ENCODE measurements around the gene SERINC5. TPM values are rescaled to one million over a fixed set of nuclear protein-coding genes. Genes with fewer than 3 reads are reported as not detected.
"Not testable (repeated sequence)": the region's sequence is repeated elsewhere in the genome, so short reads cannot be mapped to it uniquely, and the experiment has no call there.

The SERINC5 gene
- polyA plus RNA-seq, 1 of the 3 experiments (the other 2 are of a cell fraction), result 4.5 TPM

DNA sequence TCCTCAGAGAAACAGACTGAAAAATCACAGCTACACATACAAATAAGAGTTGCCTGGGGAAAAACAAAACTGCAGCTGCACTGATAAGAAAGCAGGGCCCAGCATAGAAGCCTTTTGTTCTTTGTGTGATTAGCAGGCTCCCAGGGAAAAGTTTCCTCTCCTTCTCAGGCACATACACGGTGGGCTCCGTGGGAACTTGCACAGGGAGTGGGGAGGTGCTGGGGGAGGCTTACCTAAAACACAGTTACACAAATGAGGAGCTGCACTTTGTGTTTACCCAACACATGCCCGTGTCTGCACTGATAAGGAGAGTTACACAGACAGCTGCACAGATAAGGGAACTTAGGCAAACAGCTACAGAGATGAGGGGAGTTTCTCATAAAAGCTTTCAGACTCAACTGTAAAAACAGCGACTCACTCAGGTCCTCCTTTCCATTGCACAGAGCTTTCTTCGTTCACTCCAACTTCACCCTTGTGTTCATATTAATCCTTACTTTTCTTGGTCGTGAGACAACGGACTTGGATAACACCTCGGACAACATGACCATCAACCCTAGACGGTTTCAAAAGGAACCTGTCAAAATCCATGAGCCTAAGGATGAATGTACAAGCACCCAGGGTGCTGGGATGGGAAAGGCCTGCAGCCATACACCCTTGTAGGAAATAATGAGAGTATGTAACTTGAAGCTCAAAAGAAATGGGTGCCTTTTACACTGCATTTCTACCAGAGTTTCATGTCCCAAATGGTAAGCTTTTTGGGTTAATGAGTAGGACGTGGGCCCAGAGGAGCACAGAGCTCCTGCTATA is 50.8 kb downstream of the SERINC5 start:
- peak; percentile 58 for DNase-seq
- Histone ChIP-seq H3K4me1 (ENCODE audit: control insufficient read depth in 1 of 2, insufficient read depth in 2 of 2, low read depth in 1 of 2, low read length in 1 of 2) (peaks cover 0 to 25% of the 10 kb centered on the region in 2 experiments; a peak in 2 of 4 replicates), H3K79me2 (ENCODE audit: insufficient read depth) (no peaks in the 10 kb centered on the region), H2AFZ (ENCODE audit: low read depth) (no peak overlapping the region), H3K27ac (ENCODE audit: low read depth in 2 of 2, low read length in 1 of 2) (peak overlapping the region in 1 of 2 experiments; percentile 99; a peak in 2 of 4 replicates), H3K27me3 (ENCODE audit: insufficient read depth) (no peaks in the 10 kb centered on the region), H4K20me1 (ENCODE audit: insufficient read depth) (no peaks in the 10 kb centered on the region), H3K9me3 (no peaks in the 10 kb centered on the region), H3K4me3 (ENCODE audit: low read depth in 2 of 2, low read length in 1 of 2) (no peak overlapping the region), H3K4me2 (no peak overlapping the region), H3K9me2 (no peaks in the 10 kb centered on the region), H3K36me3 (replicated peaks in 1 of 2; ENCODE audit: control insufficient read depth in 1 of 2, insufficient read depth in 2 of 2, low read length in 1 of 2) (no peaks in the 10 kb centered on the region), H3F3A (replicated peaks; ENCODE audit: insufficient read depth) (no peaks in the 10 kb centered on the region), H3K9ac (no peak overlapping the region)
- TF ChIP-seq SIN3A (IDR thresholded peaks at IDR 0.05; ENCODE audit: borderline replicate concordance, low read depth, low read length), result no peak
- TF ChIP-seq TAF1 (IDR thresholded peaks at IDR 0.05; ENCODE audit: borderline replicate concordance, low read depth, low read length), result no peak
- TF ChIP-seq RCOR1 (IDR thresholded peaks at IDR 0.05; ENCODE audit: low read length), result peak; percentile 64
- no peak for TF ChIP-seq MEF2A (IDR thresholded peaks at IDR 0.05; ENCODE audit: borderline replicate concordance, low read depth)
- peak; percentile 95 for TF ChIP-seq FOXJ3 (CRISPR knock-in tag; IDR thresholded peaks at IDR 0.05)
- TF ChIP-seq RXRA (IDR thresholded peaks at IDR 0.05; ENCODE audit: borderline replicate concordance, low read depth), result no peak
- TF ChIP-seq, protein P1, sequence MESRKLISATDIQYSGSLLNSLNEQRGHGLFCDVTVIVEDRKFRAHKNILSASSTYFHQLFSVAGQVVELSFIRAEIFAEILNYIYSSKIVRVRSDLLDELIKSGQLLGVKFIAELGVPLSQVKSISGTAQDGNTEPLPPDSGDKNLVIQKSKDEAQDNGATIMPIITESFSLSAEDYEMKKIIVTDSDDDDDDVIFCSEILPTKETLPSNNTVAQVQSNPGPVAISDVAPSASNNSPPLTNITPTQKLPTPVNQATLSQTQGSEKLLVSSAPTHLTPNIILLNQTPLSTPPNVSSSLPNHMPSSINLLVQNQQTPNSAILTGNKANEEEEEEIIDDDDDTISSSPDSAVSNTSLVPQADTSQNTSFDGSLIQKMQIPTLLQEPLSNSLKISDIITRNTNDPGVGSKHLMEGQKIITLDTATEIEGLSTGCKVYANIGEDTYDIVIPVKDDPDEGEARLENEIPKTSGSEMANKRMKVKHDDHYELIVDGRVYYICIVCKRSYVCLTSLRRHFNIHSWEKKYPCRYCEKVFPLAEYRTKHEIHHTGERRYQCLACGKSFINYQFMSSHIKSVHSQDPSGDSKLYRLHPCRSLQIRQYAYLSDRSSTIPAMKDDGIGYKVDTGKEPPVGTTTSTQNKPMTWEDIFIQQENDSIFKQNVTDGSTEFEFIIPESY (IDR thresholded peaks at IDR 0.05; ENCODE audit: borderline replicate concordance, low read depth), result no peak
- TF ChIP-seq, protein P2, sequence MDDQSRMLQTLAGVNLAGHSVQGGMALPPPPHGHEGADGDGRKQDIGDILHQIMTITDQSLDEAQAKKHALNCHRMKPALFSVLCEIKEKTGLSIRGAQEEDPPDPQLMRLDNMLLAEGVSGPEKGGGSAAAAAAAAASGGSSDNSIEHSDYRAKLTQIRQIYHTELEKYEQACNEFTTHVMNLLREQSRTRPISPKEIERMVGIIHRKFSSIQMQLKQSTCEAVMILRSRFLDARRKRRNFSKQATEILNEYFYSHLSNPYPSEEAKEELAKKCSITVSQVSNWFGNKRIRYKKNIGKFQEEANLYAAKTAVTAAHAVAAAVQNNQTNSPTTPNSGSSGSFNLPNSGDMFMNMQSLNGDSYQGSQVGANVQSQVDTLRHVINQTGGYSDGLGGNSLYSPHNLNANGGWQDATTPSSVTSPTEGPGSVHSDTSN (IDR thresholded peaks at IDR 0.05), result no peak
- no peak for TF ChIP-seq NRF1 (IDR thresholded peaks at IDR 0.05; ENCODE audit: low read depth, low read length)
- peak; percentile 27; the same call in 1 of the 2 replicates for TF ChIP-seq SMC3 (IDR thresholded peaks at IDR 0.05; ENCODE audit: low read depth, low read length)
- peak; percentile 22 for TF ChIP-seq CHD2 (IDR thresholded peaks at IDR 0.05; ENCODE audit: low read length, partially characterized antibody)
- peak; percentile 60 for TF ChIP-seq RAD21 (IDR thresholded peaks at IDR 0.05; ENCODE audit: low read length)
- TF ChIP-seq, protein P3, sequence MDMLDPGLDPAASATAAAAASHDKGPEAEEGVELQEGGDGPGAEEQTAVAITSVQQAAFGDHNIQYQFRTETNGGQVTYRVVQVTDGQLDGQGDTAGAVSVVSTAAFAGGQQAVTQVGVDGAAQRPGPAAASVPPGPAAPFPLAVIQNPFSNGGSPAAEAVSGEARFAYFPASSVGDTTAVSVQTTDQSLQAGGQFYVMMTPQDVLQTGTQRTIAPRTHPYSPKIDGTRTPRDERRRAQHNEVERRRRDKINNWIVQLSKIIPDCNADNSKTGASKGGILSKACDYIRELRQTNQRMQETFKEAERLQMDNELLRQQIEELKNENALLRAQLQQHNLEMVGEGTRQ (IDR thresholded peaks at IDR 0.05; ENCODE audit: borderline replicate concordance, low read depth, low read length), result no peak
- TF ChIP-seq, protein P4, sequence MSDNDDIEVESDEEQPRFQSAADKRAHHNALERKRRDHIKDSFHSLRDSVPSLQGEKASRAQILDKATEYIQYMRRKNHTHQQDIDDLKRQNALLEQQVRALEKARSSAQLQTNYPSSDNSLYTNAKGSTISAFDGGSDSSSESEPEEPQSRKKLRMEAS (IDR thresholded peaks at IDR 0.05; ENCODE audit: low read depth), result no peak
- TF ChIP-seq GATA2 (CRISPR knock-in tag; IDR thresholded peaks at IDR 0.05), result peak; percentile 97
- TF ChIP-seq, protein P5, sequence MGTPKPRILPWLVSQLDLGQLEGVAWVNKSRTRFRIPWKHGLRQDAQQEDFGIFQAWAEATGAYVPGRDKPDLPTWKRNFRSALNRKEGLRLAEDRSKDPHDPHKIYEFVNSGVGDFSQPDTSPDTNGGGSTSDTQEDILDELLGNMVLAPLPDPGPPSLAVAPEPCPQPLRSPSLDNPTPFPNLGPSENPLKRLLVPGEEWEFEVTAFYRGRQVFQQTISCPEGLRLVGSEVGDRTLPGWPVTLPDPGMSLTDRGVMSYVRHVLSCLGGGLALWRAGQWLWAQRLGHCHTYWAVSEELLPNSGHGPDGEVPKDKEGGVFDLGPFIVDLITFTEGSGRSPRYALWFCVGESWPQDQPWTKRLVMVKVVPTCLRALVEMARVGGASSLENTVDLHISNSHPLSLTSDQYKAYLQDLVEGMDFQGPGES (IDR thresholded peaks at IDR 0.05; ENCODE audit: low read depth, low read length), result no peak
- TF ChIP-seq EP300 (IDR thresholded peaks at IDR 0.05; ENCODE audit: borderline replicate concordance in 1 of 2, low read depth in 1 of 2, low read length in 1 of 2), result peak in 1 of 2 experiments; percentile 75; a peak in 2 of 4 replicates
- no peak; the same call in 1 of the 2 replicates for TF ChIP-seq RFX5 (IDR thresholded peaks at IDR 0.05; ENCODE audit: low read length)
- ChIA-PET CTCF (interaction anchor here (0.5 to 3.0 kb wide), 18 partner anchors 12 to 121 kb away, joined by 3 to 20 read pairs (median 4); partner anchors contain the start of gene SERINC5), POLR2A (interaction anchor here (0.8 to 2.1 kb wide), 12 partner anchors 9 to 113 kb away, joined by 3 to 12 read pairs (median 4); partner anchors contain the start of gene SERINC5)
- 61% methylated on average over 10 of the region's 10 CpGs for WGBS (ENCODE audit: low lambda C conversion rate)

DNA sequence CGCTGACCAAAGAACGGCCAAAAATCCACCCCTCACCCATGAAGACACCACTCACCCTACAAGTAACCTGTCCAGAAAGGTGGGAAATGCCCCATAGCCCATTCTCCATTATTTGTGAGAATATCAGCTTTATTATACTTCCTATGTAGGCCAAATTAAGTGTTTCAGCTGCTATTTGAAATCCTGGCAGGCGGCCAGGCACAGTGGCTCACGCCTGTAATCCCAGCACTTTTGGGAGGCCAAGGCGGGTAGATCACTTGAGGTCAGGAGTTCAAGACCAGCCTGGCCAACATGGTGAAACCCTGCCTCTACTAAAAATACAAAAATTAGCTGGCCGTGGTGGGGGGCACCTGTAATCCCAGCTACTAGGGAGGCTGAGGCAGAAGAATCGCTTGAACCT is 54.1 kb downstream of the SERINC5 start:
- H3K36me3 ChIP-seq (replicated peaks in 1 of 2; ENCODE audit: control insufficient read depth in 1 of 2, insufficient read depth in 2 of 2, low read length in 1 of 2); H3K4me2 ChIP-seq; H2AFZ ChIP-seq (ENCODE audit: low read depth); H3K9me2 ChIP-seq; POLR2A ChIA-PET; H3K4me3 ChIP-seq (ENCODE audit: low read depth in 2 of 2, low read length in 1 of 2); H3K9ac ChIP-seq; DNase-seq; H3K9me3 ChIP-seq; H3K27me3 ChIP-seq (ENCODE audit: insufficient read depth); H3K27ac ChIP-seq (ENCODE audit: low read depth in 2 of 2, low read length in 1 of 2); H3F3A ChIP-seq (replicated peaks; ENCODE audit: insufficient read depth); H3K79me2 ChIP-seq (ENCODE audit: insufficient read depth); H4K20me1 ChIP-seq (ENCODE audit: insufficient read depth): not testable (repeated sequence)
- CTCF ChIA-PET, result interaction anchor here (0.9 kb wide), 1 partner anchor 964 kb away, joined by 3 read pairs; no protein-coding TSS in a partner anchor
- peaks cover 0 to 24% of the 10 kb centered on the region in 2 experiments; a peak in 2 of 4 replicates for H3K4me1 ChIP-seq (ENCODE audit: control insufficient read depth in 1 of 2, insufficient read depth in 2 of 2, low read depth in 1 of 2, low read length in 1 of 2)
- WGBS (ENCODE audit: low lambda C conversion rate), result 95% methylated on average over 6 of the region's 7 CpGs
